Epidermal melanocyte (primary cell): ENCODE data around the gene CPTP.

Source experiments
- DNase-seq: peaks from one replicate; pipeline ENCODE4 v3.0.0; 2011; ENCODE audit warnings: low spot score; ENCODE audit not compliant: insufficient read length

The CPTP gene

GRCh38 chr1:1292442-1292779 lies 32.2 kb upstream of the CPTP start:
- no peak for DNase-seq

- DNase-seq = no peak
Measured at GRCh38 chr1:1292851-1293250, 31.8 kb upstream of the CPTP start.

GRCh38 chr1:1293263-1294249 lies 31.0 kb upstream of the CPTP start:
- no peak for DNase-seq

GRCh38 chr1:1294250-1294890 lies 30.2 kb upstream of the CPTP start:
- DNase-seq = no peak

GRCh38 chr1:1295154-1295923 lies 29.3 kb upstream of the CPTP start:
- DNase-seq = peak; percentile 11

- DNase-seq = no peak
Measured at GRCh38 chr1:1296070-1297061, 28.2 kb upstream of the CPTP start.

- no peak for DNase-seq
Measured at GRCh38 chr1:1297802-1298424, 26.7 kb upstream of the CPTP start.

GRCh38 chr1:1298861-1299685 lies 25.5 kb upstream of the CPTP start:
- no peak for DNase-seq

GRCh38 chr1:1299686-1300351 lies 24.8 kb upstream of the CPTP start:
- no peak for DNase-seq

- DNase-seq = no peak
Measured at GRCh38 chr1:1300352-1300739, 24.3 kb upstream of the CPTP start.

GRCh38 chr1:1302006-1302430 lies 22.6 kb upstream of the CPTP start:
- DNase-seq = peak; percentile 14

- DNase-seq = no peak
Measured at GRCh38 chr1:1302951-1303509, 21.6 kb upstream of the CPTP start.

- DNase-seq = no peak
Measured at GRCh38 chr1:1303736-1304135, 20.9 kb upstream of the CPTP start.

GRCh38 chr1:1304331-1305299 lies 20.0 kb upstream of the CPTP start:
- DNase-seq = peak; percentile 85

GRCh38 chr1:1305300-1306069 lies 19.1 kb upstream of the CPTP start:
- DNase-seq = no peak

GRCh38 chr1:1306070-1306660 lies 18.4 kb upstream of the CPTP start:
- no peak for DNase-seq
